GM18505 (cell line): Measurements from ENCODE around the gene LSM14A.
A peak's percentile ranks its signal among the peaks of the same experiment; 100 is the strongest.
"Not testable (repeated sequence)": the region's sequence is repeated elsewhere in the genome, so short reads cannot be mapped to it uniquely, and the experiment has no call there.

ENCODE experiments used
- ATAC-seq: cut with Tn5 transposase; IDR thresholded peaks from one replicate; pipeline ENCODE4 v1.9.1; 2021; ENCODE audit not compliant: unreplicated experiment
- POLR2A ChIP-seq: IDR thresholded peaks from 4 replicates; pipeline ENCODE4 v1.6.1; 2011; ENCODE audit warnings: borderline replicate concordance; ENCODE audit not compliant: insufficient read depth, insufficient read length; ENCODE audit errors: extremely low read depth

Gene LSM14A

GRCh38 chr19:34236035-34236987 is 64.0 kb downstream of the LSM14A start:
- no peak for ATAC-seq
- TF ChIP-seq POLR2A: no peak

GRCh38 chr19:34237283-34237682 is 65.0 kb downstream of the LSM14A start:
- ATAC-seq: no peak
- no peak for TF ChIP-seq POLR2A

GRCh38 chr19:34237939-34238338 is 65.6 kb downstream of the LSM14A start:
- no peak for TF ChIP-seq POLR2A
- no peak for ATAC-seq

- ATAC-seq: no peak
- no peak for TF ChIP-seq POLR2A
These were observed 69.4 kb downstream of the LSM14A start for GRCh38 chr19:34241513-34242337.

GRCh38 chr19:34243138-34243875 is 71.0 kb downstream of the LSM14A start:
- ATAC-seq: not testable (repeated sequence)

- ATAC-seq: no peak
- no peak for TF ChIP-seq POLR2A
These were observed 71.7 kb downstream of the LSM14A start for GRCh38 chr19:34243876-34244578.

- ATAC-seq: no peak
- TF ChIP-seq POLR2A: no peak
These were observed 72.5 kb downstream of the LSM14A start for GRCh38 chr19:34244611-34245299.

- ATAC-seq: no peak
- no peak for TF ChIP-seq POLR2A
These were observed 74.0 kb downstream of the LSM14A start for GRCh38 chr19:34246340-34246739.

- no peak for ATAC-seq
- TF ChIP-seq POLR2A: no peak
These were observed 76.6 kb downstream of the LSM14A start for GRCh38 chr19:34248941-34249340.

- ATAC-seq: not testable (repeated sequence)
These were observed 80.9 kb downstream of the LSM14A start for GRCh38 chr19:34253167-34253566.

GRCh38 chr19:34253681-34254045 is 81.4 kb downstream of the LSM14A start:
- not testable (repeated sequence) for ATAC-seq

GRCh38 chr19:34254046-34254697 is 81.9 kb downstream of the LSM14A start, which contains the start of gene GARRE1:
GARRE1 (plus strand) TSS chr19:34254554; CDS start chr19:34300474, 45,920 bp downstream.
- ATAC-seq: peak; percentile 89

More at GRCh38 chr19:34254046-34254697, 81.9 kb downstream of the LSM14A start, which contains the start of gene GARRE1:
- TF ChIP-seq POLR2A: peak; percentile 84
